NCI-H1694 (cell line): Measurements from ENCODE around the gene PPP6R3.

Experiments used
- DNase-seq: peaks from one replicate; lab custom pipeline; 2025; lab: John Stamatoyannopoulos, UW

Gene PPP6R3

DNA sequence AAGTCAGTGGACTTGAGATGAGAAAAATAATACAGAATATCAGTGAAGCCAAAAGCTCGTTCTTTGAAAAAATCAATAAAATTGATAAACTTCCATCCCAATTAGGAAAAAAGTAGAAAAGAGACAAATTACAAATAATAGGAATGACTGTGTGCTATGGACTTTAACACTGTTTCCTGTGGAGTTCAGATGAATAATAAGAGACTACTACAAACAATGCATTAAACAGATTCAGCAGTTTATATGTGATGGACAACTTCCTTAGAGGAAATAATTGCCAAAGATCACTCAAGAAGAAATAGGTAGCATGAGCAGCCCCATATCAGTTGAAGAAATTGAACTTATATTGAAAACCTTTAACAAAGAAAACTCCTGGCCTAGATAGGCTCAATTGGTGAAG is 99.7 kb downstream of the PPP6R3 start:
- no peak for DNase-seq

DNA sequence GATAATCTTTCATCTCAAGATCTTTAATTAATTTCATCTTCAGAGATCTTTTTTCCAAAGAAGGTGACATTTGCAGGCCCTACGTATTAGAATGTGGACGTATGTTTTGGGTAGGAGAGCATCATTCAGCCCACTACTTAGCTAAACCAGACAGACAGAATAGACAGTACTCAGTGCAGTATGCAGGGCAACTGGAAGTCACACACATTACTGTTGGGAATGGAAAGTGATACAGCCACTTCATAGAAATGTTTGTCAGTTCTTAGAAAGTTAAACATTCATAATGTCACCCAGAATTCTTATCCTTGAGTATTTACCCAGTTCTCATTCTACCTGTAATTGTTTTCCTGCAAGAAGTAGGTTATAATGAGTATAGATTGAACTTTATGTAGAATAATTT is 102.9 kb downstream of the PPP6R3 start:
- no peak for DNase-seq

DNA sequence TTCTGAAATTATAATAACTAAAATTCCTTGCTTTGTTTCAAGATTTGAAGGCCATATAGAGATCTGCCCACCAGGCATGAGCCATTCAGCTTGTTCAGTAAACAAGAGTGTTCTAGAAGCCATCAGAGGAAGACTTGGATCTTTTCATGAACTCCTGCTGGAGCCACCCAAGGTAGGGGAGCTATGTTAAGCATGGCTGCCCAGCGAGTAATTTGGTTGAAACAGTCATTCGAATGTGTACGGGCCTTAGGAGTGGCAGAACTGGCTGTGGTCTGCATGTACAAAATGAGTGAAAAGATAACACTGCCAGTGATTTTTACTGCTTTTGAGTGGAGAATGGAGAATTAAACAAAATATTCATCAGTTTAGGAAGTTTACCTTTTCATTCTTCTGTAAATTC is 103.7 kb downstream of the PPP6R3 start:
- no peak for DNase-seq

DNA sequence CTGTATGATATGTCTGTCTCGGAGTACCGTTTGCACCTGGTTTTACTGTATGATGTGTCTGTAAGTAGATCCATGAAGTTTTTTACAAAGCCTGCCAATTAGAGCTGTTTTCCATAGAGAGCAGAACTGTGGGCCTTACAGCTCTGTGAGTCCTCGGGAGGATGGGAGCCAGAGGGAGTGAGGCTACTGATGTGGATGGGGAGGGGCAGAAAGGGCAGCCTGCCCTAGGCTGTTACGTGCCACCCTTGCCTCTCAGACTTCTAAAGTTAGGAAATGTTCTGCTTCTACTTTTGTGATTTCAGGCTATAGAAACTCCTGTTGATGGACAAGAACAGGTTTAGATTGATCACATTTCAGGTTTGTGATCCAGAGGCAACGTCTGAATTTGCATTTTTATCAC is 105.2 kb downstream of the PPP6R3 start:
- DNase-seq: no peak

DNA sequence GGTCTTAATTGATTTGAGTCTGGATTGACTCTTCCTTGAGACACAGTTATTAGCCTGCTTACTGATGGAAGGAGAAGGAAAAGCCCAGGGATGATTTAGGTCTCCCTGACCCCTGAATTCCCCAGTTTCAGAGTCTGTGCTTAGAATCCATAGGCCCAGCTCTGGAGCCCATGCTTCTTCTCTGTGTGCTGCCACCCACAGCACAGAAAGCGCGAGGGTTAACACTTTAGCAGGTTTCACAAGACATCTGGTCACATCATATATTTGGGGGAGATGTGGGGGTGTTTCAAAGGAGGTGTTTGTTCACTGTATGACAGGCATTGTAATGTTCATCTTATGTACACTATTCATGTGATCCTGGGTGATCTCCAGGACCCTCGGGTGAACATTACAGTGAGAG is 107.0 kb downstream of the PPP6R3 start:
- no peak for DNase-seq

DNA sequence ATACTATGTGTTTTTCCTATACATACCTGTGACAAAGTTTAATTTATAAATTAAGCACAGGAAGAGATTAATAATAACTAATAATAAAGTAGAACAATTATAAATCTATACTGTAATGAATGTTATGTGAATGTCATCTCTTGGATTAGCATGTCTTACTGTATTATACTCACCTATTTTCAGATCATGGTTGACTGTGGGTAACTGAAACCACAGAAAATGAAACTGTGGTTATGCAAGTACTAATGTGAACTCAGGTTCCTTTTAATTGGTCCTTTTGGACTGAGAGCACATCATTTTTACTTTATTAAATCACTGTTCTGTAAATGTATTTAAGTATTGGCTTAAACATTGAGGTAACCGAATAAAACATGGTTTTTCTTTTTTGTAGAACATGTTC is 108.8 kb downstream of the PPP6R3 start:
- no peak for DNase-seq

DNA sequence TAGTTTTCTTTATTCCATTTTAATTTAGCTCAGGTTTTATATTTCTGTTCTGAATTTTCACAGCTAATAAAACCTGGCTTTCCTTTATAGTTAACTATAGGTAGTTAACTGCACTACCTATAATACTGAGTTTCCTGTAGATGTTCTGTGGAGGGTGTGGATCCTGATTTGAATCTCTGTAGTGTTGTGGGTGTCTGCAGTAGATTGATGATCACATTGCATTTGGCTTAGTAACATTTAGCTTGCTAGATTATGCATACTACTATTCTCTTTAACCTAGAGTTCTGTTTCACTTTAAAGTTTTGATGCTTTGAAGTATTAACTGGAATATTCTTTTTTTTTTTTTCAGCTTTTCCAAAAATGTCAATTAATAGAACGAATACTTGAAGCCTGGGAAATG is 110.1 kb downstream of the PPP6R3 start:
- no peak for DNase-seq

DNA sequence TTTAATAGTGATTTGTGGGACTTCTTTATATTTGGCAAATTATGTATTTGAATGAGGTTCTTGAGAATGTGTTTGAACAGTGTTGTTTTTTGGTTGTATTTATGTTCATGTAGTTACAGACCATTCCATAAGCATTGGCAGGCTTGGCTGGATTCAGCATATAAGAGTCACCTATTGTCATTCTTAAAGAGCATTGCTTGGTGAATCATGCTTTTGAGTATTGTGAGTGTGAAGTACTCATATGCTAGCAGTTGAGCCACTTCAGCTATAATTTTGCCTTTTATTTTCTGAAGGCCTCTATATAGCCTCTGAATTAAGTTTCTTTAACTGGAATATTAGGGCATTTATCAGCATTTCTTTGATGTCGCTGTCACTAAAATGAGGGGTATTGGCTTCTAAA is 113.8 kb downstream of the PPP6R3 start:
- DNase-seq: no peak

DNA sequence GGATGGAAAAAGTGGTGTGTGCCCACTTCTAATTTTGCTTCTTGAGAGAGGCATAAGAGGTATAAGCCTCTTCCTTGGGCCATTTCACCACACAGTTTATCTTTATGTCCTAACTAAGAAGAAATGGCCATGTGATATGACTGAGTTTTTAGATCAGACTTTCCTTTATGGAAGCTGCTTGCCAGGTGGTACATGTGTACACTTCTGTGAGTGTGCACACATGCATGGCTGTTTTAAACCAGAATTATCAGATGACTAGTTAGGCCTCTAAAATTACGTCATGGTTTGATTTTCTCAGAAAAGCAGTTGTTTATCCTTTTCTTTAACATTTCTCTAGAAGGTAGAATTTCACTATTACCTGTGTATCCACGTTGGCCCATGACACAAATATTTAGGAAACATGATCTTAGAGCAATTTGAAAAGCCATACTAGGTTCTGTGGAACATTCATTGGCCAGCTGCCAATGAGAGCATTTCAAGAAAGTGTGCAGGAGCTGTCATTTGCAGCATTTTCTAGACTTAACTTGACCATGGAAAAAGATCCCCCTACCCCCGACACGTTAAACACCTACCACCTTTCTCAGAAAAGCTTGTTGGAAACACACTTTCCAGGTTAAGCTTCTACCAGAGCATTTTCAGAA is 114.6 kb downstream of the PPP6R3 start:
- no peak for DNase-seq

DNA sequence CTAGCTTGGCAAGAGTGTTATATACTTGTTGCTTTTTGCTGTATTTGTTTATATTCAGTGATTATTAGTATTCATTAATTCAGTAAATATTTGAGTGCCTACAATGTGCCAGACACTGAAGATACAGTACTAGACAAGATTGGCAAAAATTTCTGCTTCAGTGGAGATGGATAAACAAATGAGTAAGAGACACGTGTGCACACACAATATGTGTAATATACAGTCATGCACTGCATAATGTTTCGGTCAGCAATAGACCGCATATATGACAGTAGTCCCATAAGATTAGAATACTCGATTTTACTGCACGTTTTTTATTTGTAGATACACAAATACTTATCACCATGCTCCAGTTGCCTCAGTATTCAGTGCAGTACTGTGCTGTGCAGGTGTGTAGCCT is 118.9 kb downstream of the PPP6R3 start:
- DNase-seq: no peak

DNA sequence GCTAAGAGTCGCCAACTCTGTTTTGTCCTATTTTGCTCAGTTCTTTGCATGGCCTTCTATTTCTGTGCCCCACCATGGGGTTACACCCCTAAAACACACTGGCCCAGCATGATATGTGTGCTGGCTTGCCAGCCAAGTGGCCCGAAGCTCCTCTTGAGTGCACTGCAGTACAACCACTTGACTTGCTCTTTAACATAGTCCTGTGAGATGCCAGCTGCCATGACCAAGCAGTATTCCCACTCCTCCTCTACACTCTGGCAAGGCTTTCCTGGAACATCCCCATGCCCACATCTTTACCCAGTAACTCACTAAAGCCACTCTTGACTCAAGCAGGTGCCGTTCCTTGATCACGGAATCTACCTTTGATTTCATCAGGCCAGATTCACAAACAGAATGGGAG is 120.9 kb downstream of the PPP6R3 start:
- DNase-seq: no peak

DNA sequence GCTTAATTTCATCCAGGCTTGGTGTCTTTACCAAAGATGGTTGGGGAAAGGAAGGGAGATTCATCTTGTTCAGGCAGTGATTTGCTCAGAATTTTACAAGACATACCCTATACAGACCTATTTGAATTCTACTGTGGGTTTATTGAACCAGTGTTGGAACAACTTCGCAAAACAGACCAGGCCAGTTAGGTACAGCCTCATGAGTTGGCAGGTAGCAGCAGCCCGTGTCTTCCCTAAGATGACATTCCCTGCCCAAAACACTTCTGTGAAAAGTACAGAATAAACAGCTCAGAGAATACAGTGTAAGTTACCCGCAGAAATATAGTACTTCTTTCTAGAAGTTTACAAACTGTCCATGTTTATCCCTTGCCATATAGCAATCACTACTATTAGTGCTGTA is 121.3 kb downstream of the PPP6R3 start:
- no peak for DNase-seq

DNA sequence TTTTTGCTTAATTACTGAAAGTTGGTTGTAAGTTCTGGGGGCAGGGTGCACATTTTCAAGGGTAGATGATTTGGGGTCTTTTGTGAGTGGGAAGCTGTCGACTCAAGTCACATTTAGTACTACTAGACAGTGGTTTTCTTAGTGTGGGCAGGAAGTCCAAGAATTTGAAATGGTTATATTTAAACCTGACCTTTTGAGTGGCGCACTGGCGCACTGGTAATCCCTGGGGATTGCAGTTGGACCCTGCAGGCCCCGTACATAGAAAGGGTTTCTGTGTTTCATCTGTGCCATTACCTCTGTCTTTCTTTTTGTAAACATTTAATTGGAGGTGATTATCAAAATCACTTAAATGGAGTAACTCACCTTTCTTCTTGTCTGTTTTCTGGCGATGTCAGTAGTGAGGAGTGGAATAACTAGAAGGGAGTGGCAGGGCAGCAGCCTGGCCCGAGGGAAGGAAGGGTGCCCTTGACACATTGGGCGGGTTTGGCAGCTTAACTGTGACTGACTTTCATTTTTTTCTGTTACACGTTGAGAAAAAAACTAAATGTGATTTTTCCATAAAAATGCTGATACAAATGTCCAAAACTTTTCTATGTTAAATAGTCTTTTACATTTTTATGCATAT is 122.0 kb downstream of the PPP6R3 start:
- DNase-seq: no peak

DNA sequence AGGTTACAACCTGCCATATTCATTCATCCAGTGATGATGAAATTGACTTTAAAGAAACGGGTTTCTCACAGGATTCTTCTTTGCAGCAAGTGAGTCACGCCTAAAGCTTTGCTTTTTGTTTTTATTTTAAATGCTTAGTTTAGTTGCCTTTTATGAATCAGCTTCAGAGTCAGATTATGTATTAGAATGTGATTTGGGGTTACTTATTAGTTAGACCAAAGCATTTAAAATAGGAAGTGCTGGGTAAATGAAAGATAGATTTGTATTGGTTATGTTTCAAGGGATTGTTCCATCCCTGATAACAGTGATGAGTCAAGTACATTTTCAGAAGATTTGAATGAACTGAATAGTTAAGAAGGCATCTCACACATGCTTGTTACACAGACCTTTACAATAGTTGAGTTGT is 122.5 kb downstream of the PPP6R3 start:
- no peak for DNase-seq

DNA sequence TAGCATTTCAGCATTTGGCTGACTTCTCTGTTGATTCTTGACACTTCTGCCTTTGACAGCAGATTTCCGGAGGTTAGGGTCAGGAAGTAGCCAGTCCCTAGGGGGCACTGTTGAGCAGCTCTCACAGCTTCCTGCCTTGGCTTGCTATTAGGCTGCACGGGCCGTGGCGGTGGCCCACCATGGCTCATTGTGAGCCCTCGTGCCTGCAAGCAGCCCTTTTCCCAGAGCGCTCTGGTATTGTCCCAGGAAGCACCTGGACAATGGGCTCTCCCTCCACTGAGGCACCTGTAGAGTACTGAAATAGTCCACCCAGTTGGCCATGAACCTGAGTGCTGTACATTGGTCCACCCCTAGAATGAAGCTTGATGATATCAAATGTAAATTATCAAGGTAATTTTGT is 123.5 kb downstream of the PPP6R3 start:
- peak; percentile 19 for DNase-seq

DNA sequence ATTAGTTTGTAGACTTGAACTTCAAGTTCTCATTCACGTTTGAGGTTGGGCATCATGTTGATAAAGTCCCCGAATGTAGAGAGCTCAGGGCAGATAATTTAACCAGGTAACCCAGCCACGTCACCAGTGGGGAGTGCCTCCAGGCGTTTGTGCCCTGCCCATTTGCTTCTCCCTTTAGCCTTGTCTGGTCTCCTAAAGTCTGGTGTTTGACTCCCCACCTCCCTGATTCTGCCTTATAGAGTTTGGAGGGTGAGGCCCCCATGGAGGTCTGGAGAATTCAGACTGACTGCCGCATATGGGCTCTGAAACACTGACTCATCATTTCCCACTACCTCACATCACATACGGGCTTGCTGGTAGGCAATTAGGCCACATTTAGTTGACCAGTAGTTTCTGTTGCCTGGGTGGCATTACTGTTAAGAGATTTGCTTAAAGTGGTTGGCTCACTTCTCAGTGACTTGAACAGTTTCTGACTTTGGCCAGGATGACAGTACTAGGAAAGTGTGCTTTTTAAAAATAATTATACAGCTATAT is 124.5 kb downstream of the PPP6R3 start:
- DNase-seq: no peak

DNA sequence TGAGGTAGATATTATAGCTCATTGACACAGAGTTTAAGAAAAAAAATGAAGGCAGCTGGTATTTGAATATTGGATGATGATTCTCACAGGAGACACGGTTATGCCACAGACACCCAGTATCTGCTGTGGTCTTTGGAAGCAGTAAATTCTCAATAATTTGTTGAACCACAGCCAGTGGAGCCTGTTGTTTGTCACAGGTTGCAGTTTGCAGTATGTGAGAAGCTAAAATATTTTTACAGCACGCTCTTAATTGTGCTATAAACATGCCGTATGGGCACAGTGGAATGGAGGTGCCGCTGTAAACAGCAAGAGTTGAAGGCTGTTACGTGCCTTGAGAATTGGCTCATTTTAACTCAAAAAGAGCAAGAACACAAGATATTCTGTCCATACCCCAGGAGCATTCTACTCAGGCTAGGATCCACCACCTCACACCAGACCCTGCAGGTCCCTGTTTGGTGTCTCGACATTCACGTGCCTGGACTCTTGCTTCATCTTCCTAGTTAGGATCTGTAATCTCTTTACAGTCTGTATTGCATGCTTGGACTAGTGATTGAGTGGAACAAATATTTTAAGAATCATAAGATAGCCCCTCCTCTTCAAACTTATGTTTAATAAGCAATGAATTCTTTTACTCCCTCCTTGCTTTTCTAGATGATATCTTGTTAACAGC is 129.1 kb downstream of the PPP6R3 start:
- no peak for DNase-seq

DNA sequence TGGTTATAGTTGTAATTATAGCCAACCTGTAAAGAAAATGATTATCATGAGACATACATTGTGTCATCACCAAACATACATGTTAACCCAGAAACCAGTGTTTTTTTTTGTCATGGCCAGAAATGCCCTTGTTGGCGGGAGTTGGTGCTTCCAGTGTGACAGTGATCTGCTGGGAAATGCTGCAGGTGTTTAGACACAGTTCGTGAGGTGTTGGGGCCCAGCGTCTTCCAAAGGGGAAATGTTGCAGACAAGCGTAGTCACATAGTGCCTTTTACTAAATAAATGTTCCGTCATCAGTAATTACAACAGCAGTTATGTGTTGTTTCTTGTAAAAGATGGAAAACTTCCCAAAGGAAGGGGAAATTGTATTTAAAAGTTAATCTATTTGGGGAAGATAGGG is 131.2 kb downstream of the PPP6R3 start:
- no peak for DNase-seq

DNA sequence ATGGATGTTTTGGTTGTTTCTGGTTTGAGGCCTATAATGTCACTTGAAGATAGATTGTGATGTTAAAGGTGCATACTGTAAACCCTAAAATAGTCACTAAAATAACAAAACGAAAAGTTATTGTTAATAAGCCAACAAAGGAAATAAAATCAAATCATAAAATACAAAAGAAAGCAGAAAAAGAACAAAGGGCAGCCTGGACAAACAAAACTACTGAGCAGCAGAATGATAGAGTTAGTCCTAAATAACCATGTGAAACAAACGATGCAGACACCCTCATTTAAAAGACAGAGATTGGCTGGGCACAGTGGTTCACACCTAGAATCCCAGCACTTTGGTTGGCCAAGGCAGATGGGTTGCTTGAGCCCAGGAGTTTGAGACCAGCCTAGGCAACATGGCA is 132.9 kb downstream of the PPP6R3 start:
- DNase-seq: no peak

DNA sequence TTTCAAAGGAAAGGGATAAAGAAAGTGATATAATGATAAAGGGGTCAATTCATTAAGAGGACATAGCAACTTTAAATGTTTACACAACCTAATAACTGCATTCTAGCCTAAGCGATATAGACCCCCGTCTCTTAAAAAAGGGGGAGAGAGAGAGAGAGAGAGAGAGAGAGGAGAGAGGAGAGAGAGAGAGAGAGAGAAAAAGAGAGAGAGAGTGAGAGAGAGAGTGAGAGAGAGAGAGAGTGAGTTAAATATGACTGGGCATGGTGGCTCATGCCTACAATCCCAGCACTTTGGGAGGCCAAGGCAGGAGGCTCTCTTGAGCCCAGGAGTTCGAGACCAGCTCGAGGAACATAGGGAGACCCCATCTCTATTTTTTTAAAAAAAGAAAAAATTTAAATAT is 133.6 kb downstream of the PPP6R3 start:
- DNase-seq: no peak

DNA sequence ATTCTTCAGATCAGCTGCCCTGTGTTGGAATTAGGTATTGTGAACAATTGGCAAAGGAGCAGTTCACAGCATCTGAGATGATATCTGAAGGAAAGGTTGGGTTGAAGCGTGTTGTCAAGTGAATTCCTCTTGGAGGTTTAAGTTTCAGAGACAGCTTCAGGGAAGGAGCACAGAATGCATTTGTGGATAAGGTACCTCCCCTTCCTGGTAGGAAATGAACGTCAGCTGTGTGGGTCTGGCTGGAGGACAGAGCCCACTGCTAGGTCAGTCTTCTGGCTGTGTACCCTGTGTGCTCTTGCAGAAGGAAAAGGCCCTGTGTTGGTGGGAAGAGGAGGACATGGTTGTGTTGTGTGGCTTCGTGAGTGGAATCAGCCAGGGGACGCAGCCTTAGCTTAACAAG is 135.7 kb downstream of the PPP6R3 start:
- no peak for DNase-seq

DNA sequence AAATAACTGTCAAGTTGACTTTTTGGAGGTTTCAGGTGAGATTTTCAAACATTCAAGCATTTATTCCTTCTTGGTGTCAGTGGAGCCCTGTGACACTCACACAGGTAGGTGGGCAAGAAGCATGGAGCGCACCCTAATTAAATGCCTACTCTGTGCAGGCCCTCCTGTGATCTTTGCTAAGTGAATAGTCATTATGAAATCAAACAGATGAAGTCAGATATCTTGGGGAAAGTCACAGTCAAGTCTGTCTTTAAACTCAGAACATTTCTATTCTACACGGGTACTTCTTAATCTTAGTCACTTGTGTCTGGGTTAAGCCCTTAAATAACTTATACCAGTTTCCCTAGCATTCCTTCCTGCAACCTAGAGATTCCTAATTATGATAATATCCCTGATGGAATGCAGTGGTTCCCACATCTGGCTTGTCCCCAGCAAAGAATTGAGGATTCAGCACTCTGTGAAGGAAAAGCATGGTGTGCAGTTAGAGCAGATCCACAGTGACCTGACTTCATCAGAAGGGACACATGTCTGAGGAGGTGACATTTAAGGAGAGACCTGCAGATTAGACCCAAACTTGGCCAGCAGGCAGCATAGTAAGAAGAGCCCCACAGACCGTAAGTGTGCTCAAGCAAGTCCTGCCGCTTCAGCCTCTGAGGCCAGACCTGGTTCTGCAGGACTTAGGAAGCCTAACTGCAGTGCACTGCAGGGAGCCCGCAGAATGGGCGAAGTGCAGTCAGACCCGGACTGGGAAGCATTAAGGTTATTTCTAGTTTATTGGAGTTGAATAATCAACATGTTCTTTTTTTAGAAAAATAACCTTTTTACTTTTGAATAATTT is 138.5 kb downstream of the PPP6R3 start:
- DNase-seq: no peak

DNA sequence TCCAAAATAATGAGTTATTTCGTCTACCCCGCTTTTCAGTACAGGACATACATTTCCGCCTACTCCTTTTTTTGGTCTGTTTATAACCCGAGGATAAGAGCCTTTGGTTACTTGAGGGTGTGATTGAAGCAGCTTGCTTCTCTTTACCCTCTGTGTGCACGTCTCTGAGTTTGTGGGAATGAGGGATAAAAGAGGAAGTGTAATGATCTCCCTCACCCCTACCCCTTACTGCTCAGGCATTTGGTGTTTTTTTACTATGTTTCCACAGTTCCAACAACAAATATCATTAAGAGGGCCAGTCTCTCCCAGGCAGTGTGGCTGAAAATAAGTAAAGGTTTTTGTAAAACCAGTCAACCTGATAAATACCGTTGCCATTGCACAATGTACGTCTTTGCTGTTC is 140.6 kb downstream of the PPP6R3 start:
- DNase-seq: no peak
